Hindlimb muscle (tissue), 1 donor: ENCODE results near the gene NDFIP1. TPM values are rescaled to one million over a fixed set of nuclear protein-coding genes. Genes with fewer than 3 reads are reported as not detected.
A peak's percentile ranks its signal among the peaks of the same experiment; 100 is the strongest.

ENCODE experiments used
- DNase-seq: peaks from one replicate; pipeline ENCODE4 v3.0.0-alpha.2; 2013
- polyA plus RNA-seq: library from polyadenylated mRNA; unstranded; fragments of 120-200 nt; gene quantifications from one replicate; pipeline ENCODE4 v1.2.1, GENCODE V29; 2013; ENCODE audit not compliant: insufficient read length

Gene NDFIP1
- polyA plus RNA-seq, 1 donor, result 57.4 TPM

- no peak for DNase-seq
Observed at GRCh38 chr5:142091922-142092321, 16.7 kb upstream of the NDFIP1 start.

GRCh38 chr5:142095035-142095434 is 13.5 kb upstream of the NDFIP1 start:
- no peak for DNase-seq

GRCh38 chr5:142095651-142096330 is 12.8 kb upstream of the NDFIP1 start:
- DNase-seq, result no peak

GRCh38 chr5:142096382-142096781 is 12.2 kb upstream of the NDFIP1 start:
- no peak for DNase-seq

GRCh38 chr5:142097681-142098080 is 10.9 kb upstream of the NDFIP1 start:
- DNase-seq, result no peak

- no peak for DNase-seq
Observed at GRCh38 chr5:142098275-142098674, 10.3 kb upstream of the NDFIP1 start.

GRCh38 chr5:142098931-142099330 is 9.6 kb upstream of the NDFIP1 start:
- DNase-seq, result no peak

GRCh38 chr5:142100307-142100706 is 8.3 kb upstream of the NDFIP1 start:
- no peak for DNase-seq

- no peak for DNase-seq
Observed at GRCh38 chr5:142102980-142103740, 5.4 kb upstream of the NDFIP1 start.

GRCh38 chr5:142104491-142104890 is 4.1 kb upstream of the NDFIP1 start:
- no peak for DNase-seq

- DNase-seq, result peak; percentile 82
Observed at GRCh38 chr5:142106061-142106460, 2.5 kb upstream of the NDFIP1 start.

GRCh38 chr5:142107036-142107735 is 1.4 kb upstream of the NDFIP1 start:
- no peak for DNase-seq

GRCh38 chr5:142107736-142108431 is 695 bp upstream of the NDFIP1 start:
- no peak for DNase-seq

- peak; percentile 49 for DNase-seq
Observed at GRCh38 chr5:142109331-142110045, 909 bp downstream of the NDFIP1 start.

GRCh38 chr5:142110046-142110531 is 1.5 kb downstream of the NDFIP1 start:
- DNase-seq, result peak; percentile 34

GRCh38 chr5:142110988-142111687 is 2.6 kb downstream of the NDFIP1 start:
- DNase-seq, result no peak

GRCh38 chr5:142114687-142115086 is 6.1 kb downstream of the NDFIP1 start:
- no peak for DNase-seq

- no peak for DNase-seq
Observed at GRCh38 chr5:142115937-142116614, 7.5 kb downstream of the NDFIP1 start.

- DNase-seq, result no peak
Observed at GRCh38 chr5:142117579-142118151, 9.1 kb downstream of the NDFIP1 start.

GRCh38 chr5:142118155-142118686 is 9.6 kb downstream of the NDFIP1 start:
- no peak for DNase-seq
